Mesothelial cell of epicardium (in vitro differentiated cells): ENCODE measurements around the gene F11R. TPM values are rescaled to one million over a fixed set of nuclear protein-coding genes. Genes with fewer than 3 reads are reported as not detected.
A peak's percentile ranks its signal among the peaks of the same experiment; 100 is the strongest.

Experiments
- DNase-seq, 2 experiments: peaks; one replicate each; pipeline ENCODE4 v3.0.0; 2021; ENCODE audit warnings: low spot score in 2 of 2; ENCODE audit not compliant: unreplicated experiment in 2 of 2
- H3K27ac Mint-ChIP-seq: 2 replicates; pipeline ENCODE4 v1.8.0; 2021; ENCODE audit warnings: mixed read lengths
- H3K27me3 Mint-ChIP-seq: 2 replicates; pipeline ENCODE4 v1.8.0; 2021; ENCODE audit warnings: low read depth, mixed read lengths
- H3K36me3 Mint-ChIP-seq: 2 replicates; pipeline ENCODE4 v1.8.0; 2021; ENCODE audit warnings: mixed read lengths
- H3K4me1 Mint-ChIP-seq: 2 replicates; pipeline ENCODE4 v1.8.0; 2021; ENCODE audit warnings: mixed read lengths
- H3K4me3 Mint-ChIP-seq: 2 replicates; pipeline ENCODE4 v1.8.0; 2021; ENCODE audit warnings: mild to moderate bottlenecking, moderate library complexity, mixed read lengths
- H3K9me3 Mint-ChIP-seq: 2 replicates; pipeline ENCODE4 v1.8.0; 2021; ENCODE audit warnings: mixed read lengths
- CTCF ChIP-seq: fragments of 200-600 bp; sonication (generic); IDR thresholded peaks from one replicate; pipeline ENCODE4 v1.5.0; 2021; ENCODE audit warnings: antibody characterized with exemption; ENCODE audit not compliant: unreplicated experiment
- total RNA-seq: library from RNA; stranded (reverse); gene quantifications from 3 replicates; pipeline ENCODE4 v1.2.1, GENCODE V29; 2021

The F11R gene
- total RNA-seq, 1 donor from 2014 or later = 114 TPM

GRCh38 chr1:161044908-161045735, 24.2 kb upstream of the F11R start:
- peaks cover 23% of the 10 kb centered on the region for H3K4me1 Mint-ChIP-seq
- H3K4me3 Mint-ChIP-seq = peak overlapping the region; percentile 91
- peaks cover 43% of the 10 kb centered on the region for H3K36me3 Mint-ChIP-seq
- DNase-seq = peak in 1 of 2 experiments; percentile 48
- peaks cover 24% of the 10 kb centered on the region for H3K9me3 Mint-ChIP-seq
- TF ChIP-seq CTCF = no peak
- no peaks in the 10 kb centered on the region for H3K27me3 Mint-ChIP-seq
- peak overlapping the region; percentile 100 for H3K27ac Mint-ChIP-seq

- Mint-ChIP-seq H3K36me3 (peaks cover 47% of the 10 kb centered on the region), H3K27me3 (no peaks in the 10 kb centered on the region), H3K4me1 (peaks cover 23% of the 10 kb centered on the region), H3K27ac (peak overlapping the region; percentile 100), H3K9me3 (peaks cover 24% of the 10 kb centered on the region), H3K4me3 (peak overlapping the region; percentile 91)
- DNase-seq = no peak
- no peak for TF ChIP-seq CTCF
These were observed 23.6 kb upstream of the F11R start for GRCh38 chr1:161044535-161044907.

- Mint-ChIP-seq H3K9me3 (no peaks in the 10 kb centered on the region), H3K36me3 (peaks cover 20% of the 10 kb centered on the region), H3K27ac (no peak overlapping the region), H3K4me3 (peak overlapping the region; percentile 59), H3K4me1 (peaks cover 22% of the 10 kb centered on the region), H3K27me3 (no peaks in the 10 kb centered on the region)
- TF ChIP-seq CTCF = no peak
- DNase-seq = no peak
These were observed 18.6 kb upstream of the F11R start for GRCh38 chr1:161039546-161039945.

- DNase-seq = no peak
- H3K4me3 Mint-ChIP-seq = peak overlapping the region; percentile 79
- H3K27ac Mint-ChIP-seq = peak overlapping the region; percentile 94
These were observed 18.2 kb upstream of the F11R start for GRCh38 chr1:161039154-161039545.

GRCh38 chr1:161038523-161039153, 17.7 kb upstream of the F11R start, which contains the start of gene TSTD1:
Gene TSTD1 (minus strand): TSS chr1:161038964. CDS start chr1:161038889, 75 bp downstream.
- TF ChIP-seq CTCF = no peak
- peaks cover 20% of the 10 kb centered on the region for H3K36me3 Mint-ChIP-seq
- H3K4me1 Mint-ChIP-seq = peaks cover 17% of the 10 kb centered on the region
- no peaks in the 10 kb centered on the region for H3K27me3 Mint-ChIP-seq
- DNase-seq = peak in 1 of 2 experiments; percentile 82
- peak within 1 kb of the TSS; percentile 94 for H3K27ac Mint-ChIP-seq
- H3K4me3 Mint-ChIP-seq = peak within 1 kb of the TSS; percentile 79
- no peaks in the 10 kb centered on the region for H3K9me3 Mint-ChIP-seq

More at GRCh38 chr1:161039154-161039545, 18.2 kb upstream of the F11R start:
- H3K36me3 Mint-ChIP-seq = peaks cover 20% of the 10 kb centered on the region
- no peaks in the 10 kb centered on the region for H3K27me3 Mint-ChIP-seq
- peaks cover 19% of the 10 kb centered on the region for H3K4me1 Mint-ChIP-seq
- H3K9me3 Mint-ChIP-seq = no peaks in the 10 kb centered on the region
- TF ChIP-seq CTCF = no peak
